Measurements from ENCODE around the gene IFIT3.

DNA sequence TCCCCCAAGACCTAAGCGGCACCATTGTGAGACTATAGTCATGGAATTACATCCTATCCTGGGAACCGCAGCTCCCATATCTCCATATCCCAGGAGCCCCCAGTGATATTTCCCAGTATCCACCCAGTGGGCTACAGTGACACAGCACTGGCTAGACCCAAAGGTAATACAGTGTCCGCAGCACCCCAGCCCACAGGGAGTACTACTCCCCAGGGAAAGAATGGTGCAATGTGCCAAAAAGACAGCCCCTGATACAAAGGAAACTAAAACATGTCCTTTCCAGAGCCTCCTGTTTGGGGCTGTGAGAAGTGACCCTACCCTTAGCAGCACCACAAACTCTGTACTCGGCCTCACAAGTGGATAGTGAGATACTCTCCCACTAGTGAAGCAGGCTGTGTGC is 30.4 kb upstream of the IFIT3 start:
- TF ChIP-seq RFX5 (IDR thresholded peaks at IDR 0.05) (no peak), JUNB (IDR thresholded peaks at IDR 0.05) (no peak), CEBPB (IDR thresholded peaks at IDR 0.05) (no peak), CTCF (IDR thresholded peaks at IDR 0.05) (no peak)

Data from A549 (cell line).